Measurements from ENCODE around the gene DNPEP. TPM values are rescaled to one million over a fixed set of nuclear protein-coding genes. Genes with fewer than 3 reads are reported as not detected.

The DNPEP gene
- total RNA-seq, 1 donor from 2014 or later: 85.1 TPM

DNA sequence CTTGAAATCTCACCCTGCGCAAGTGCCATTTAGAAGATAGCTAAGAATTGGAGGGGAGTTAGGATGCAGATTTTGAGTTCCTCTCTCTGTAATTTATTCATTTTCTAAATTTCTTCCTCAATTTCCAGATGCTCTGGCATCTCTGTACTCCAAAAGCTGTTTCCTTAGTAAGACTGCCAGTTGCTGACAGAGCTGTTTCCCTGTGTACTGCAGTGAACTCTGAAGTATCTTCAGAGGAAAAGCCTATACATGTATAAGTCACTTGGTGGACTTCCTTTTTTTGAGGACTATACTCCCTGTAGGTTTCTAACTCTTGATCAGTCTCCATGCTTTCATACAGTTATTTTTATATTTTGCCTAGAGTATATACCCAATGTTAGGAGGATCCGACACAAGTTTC is 53.6 kb downstream of the DNPEP start:
- H3K27ac Mint-ChIP-seq: no peak overlapping the region
- no peaks in the 10 kb centered on the region for H3K4me1 Mint-ChIP-seq
- TF ChIP-seq, protein P1, sequence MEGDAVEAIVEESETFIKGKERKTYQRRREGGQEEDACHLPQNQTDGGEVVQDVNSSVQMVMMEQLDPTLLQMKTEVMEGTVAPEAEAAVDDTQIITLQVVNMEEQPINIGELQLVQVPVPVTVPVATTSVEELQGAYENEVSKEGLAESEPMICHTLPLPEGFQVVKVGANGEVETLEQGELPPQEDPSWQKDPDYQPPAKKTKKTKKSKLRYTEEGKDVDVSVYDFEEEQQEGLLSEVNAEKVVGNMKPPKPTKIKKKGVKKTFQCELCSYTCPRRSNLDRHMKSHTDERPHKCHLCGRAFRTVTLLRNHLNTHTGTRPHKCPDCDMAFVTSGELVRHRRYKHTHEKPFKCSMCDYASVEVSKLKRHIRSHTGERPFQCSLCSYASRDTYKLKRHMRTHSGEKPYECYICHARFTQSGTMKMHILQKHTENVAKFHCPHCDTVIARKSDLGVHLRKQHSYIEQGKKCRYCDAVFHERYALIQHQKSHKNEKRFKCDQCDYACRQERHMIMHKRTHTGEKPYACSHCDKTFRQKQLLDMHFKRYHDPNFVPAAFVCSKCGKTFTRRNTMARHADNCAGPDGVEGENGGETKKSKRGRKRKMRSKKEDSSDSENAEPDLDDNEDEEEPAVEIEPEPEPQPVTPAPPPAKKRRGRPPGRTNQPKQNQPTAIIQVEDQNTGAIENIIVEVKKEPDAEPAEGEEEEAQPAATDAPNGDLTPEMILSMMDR (IDR thresholded peaks at IDR 0.05; ENCODE audit: unreplicated experiment): no peak
- no peaks in the 10 kb centered on the region for H3K36me3 Mint-ChIP-seq
- DNase-seq (ENCODE audit: low spot score in 2 of 2, unreplicated experiment in 2 of 2): no peak
- H3K4me3 Mint-ChIP-seq: no peak overlapping the region
- peaks cover 93% of the 10 kb centered on the region for H3K27me3 Mint-ChIP-seq (ENCODE audit: low read depth)
- H3K9me3 Mint-ChIP-seq: peaks cover 5% of the 10 kb centered on the region

DNA sequence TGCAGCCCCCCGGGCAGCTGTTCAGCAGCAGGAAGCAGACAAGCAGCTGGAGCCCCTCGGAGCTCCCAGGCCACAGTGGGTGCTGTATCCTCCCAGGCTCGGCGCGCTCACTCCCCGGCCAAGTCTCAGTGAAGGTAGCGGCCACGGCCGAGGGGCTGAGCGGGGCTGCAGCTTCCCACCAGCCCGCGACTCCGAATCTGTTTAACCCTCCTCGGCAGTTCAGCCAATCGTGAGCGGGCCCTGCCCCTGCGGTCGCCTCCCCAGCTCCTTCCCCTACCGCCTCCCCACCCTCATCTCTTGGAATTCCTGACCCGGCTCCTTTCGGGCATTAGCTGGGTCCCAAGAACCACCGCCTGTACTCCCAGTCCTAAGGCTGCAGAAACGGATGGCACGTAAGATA is 55.2 kb downstream of the DNPEP start, which contains the start of gene RESP18:
RESP18 (minus strand) TSS at position 203 of the 400 bp plus-strand sequence.
- Mint-ChIP-seq H3K36me3 (no peaks in the 10 kb centered on the region), H3K4me3 (no peak within 1 kb of the TSS), H3K27ac (no peak within 1 kb of the TSS), H3K9me3 (peaks cover 5% of the 10 kb centered on the region), H3K27me3 (ENCODE audit: low read depth) (peaks cover 95% of the 10 kb centered on the region), H3K4me1 (no peaks in the 10 kb centered on the region)
- TF ChIP-seq, protein P1 (IDR thresholded peaks at IDR 0.05; ENCODE audit: unreplicated experiment): no peak
- DNase-seq (ENCODE audit: low spot score in 2 of 2, unreplicated experiment in 2 of 2): no peak

DNA sequence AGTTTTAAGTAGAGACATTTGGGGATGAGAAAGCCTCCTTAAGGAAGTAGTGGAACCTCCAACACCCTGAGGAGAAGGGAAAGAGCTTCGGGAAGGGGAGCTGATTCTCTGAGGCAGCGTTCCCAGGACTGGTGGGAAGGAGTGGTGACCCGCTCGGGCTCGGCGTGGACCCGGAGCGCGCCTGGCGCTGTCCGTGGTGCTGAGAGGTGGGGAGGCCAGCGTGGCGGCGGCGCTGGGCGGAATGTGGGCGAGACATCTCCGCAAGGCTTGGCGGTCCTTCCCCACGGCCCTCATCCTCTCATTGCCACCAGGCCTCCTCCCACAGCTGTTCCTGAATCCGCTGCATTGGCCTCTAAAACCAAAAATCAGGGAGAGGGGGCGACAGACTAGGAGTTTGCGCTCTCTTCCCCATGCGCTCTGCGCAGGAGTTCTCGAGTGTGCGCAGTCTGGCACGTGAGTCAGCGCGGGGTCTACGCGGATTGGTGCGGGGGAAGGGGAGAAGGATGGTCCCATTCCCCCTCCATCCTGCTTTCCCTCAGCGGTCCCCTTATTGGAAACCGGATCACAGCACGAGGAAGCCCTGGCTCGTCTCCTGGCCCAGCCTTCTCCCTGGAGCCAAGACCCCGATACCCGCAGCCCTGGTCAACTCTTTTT is 56.0 kb downstream of the DNPEP start:
- H3K4me3 Mint-ChIP-seq: no peak overlapping the region
- no peaks in the 10 kb centered on the region for H3K4me1 Mint-ChIP-seq
- H3K27me3 Mint-ChIP-seq (ENCODE audit: low read depth): peaks cover 99% of the 10 kb centered on the region
- no peak overlapping the region for H3K27ac Mint-ChIP-seq
- peaks cover 5% of the 10 kb centered on the region for H3K9me3 Mint-ChIP-seq
- TF ChIP-seq, protein P1 (IDR thresholded peaks at IDR 0.05; ENCODE audit: unreplicated experiment): no peak
- H3K36me3 Mint-ChIP-seq: no peaks in the 10 kb centered on the region
- DNase-seq (ENCODE audit: low spot score in 2 of 2, unreplicated experiment in 2 of 2): peak; percentile 69 to 85

DNA sequence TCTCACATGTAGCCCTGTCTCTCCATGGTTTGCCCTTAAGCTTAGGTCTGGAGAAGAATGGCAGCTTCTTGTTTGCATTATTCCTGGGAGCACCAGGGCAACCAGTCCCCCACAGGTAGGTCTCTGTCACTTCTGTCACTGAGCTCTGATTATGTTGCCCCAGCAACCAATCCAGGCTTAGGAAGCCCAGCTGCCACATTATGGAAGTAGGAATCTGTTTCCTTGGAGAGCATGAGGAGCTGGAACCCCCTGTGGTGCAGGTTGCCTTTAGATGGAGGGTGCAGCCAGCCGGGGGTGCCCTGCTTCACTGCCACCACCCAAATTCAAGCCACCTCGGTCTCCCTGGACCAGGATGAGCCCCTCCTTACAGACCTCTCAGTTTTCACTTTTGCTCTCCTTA is 60.0 kb downstream of the DNPEP start:
- H3K27ac Mint-ChIP-seq: no peak overlapping the region
- no peaks in the 10 kb centered on the region for H3K36me3 Mint-ChIP-seq
- H3K4me1 Mint-ChIP-seq: no peaks in the 10 kb centered on the region
- no peak overlapping the region for H3K4me3 Mint-ChIP-seq
- peaks cover 97% of the 10 kb centered on the region for H3K27me3 Mint-ChIP-seq (ENCODE audit: low read depth)
- H3K9me3 Mint-ChIP-seq: no peaks in the 10 kb centered on the region
- no peak for DNase-seq (ENCODE audit: low spot score in 2 of 2, unreplicated experiment in 2 of 2)
- TF ChIP-seq, protein P1 (IDR thresholded peaks at IDR 0.05; ENCODE audit: unreplicated experiment): no peak

DNA sequence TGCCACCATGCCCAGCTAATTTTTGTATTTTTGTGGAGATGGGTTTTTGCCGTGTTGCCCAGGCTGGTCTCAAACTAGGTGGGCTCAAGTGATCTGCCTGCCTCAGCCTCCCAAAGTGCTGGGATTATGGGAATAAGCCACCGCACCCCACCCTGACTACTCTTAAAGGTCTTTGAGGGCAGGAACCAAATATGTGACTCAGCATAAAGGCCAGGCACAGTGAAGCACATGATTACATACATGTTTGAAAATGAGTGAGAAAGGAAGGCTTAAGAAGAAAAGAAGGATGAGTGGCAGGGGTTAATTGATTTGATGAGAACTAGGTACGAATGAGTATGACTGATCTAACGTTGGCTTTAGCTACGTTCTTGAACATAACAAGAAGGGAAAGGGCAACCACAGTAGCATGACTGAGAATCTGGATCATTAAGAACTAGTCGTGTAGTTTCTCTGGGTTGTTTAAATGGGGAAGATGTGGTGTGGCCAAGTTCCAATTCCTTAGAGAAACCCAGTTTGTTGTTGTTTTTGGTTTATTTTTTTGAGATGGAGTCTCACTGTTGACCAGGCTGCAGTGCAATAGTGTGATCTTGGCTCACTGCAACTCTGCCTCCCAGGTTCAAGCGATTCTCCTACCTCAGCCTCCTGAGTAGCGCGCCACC is 61.9 kb downstream of the DNPEP start:
- Mint-ChIP-seq H3K27me3 (ENCODE audit: low read depth) (peaks cover 95% of the 10 kb centered on the region), H3K9me3 (no peaks in the 10 kb centered on the region), H3K27ac (no peak overlapping the region), H3K36me3 (no peaks in the 10 kb centered on the region), H3K4me1 (no peaks in the 10 kb centered on the region), H3K4me3 (no peak overlapping the region)
- DNase-seq (ENCODE audit: low spot score in 2 of 2, unreplicated experiment in 2 of 2): no peak
- TF ChIP-seq, protein P1 (IDR thresholded peaks at IDR 0.05; ENCODE audit: unreplicated experiment): no peak
